GM21381 (cell line): Measurements from ENCODE around the gene SOX11.

ENCODE experiments used
- ATAC-seq: cut with Tn5 transposase; IDR thresholded peaks from one replicate; pipeline ENCODE4 v1.9.1; 2021; ENCODE audit warnings: mild to moderate bottlenecking, moderate library complexity; ENCODE audit not compliant: unreplicated experiment

SOX11 gene

DNA sequence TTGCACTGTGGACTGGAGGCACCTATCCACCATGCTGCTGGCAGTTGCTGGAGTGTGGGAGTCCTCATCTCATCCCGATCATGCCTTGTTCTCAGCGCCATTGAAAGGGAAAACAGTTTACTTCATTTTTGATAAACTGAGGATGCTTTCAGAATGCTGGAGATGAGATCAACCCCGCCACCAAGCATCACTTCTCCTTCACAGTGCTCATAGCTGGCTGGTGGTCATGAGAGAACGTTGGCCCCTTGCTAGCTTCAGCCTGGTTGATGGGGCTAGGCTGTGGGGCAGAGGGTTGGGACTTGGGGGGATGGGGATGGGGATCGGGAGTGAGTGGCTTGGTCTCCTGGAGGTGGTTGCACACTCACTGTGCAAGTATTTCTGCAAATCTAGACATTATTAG, 30.1 kb downstream of the SOX11 start:
- ATAC-seq: no peak

DNA sequence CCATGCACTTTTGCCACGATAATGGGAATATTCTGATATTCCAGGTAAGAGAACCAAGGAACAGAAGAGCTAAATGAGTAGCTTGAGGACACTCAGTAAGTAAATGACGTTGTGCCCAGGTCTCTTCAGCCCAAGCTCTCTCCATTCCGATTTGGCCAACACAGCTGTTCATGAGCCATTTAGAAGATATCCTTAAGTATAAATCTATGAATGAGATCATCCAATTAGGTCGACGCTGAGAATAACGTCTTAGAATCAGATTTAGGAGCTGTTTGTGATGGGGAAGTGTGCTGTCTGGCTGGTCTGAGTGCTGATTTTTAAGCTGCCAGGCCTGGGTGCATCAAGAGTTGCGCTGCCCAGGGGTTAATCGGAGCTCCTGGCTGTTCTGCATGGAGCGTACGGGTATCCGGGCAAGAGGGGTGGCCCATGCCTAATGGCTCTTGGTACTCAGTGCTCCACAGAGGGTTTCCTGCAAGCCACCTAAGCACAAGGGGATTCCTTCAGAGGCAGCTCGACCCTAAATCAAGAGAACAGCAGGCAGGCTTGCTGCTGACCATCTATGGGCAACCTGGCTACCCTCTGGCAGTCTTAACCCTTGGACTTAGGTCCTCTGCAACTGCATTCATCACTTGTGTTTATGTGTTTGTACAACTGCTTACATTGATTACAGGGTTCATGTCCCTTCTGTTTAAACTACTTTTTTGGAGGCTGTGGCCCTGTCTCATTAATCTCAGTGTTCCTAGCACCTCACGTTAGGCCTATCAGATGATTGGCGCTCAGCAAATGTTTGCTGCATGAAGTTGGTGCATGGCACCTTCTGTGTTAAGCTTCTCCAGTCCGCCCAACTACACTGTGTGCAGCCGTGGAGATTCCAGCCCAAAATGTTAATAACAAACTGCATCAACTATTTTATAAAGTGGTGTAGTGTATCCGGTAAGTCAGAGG, 31.9 kb downstream of the SOX11 start:
- ATAC-seq: no peak

DNA sequence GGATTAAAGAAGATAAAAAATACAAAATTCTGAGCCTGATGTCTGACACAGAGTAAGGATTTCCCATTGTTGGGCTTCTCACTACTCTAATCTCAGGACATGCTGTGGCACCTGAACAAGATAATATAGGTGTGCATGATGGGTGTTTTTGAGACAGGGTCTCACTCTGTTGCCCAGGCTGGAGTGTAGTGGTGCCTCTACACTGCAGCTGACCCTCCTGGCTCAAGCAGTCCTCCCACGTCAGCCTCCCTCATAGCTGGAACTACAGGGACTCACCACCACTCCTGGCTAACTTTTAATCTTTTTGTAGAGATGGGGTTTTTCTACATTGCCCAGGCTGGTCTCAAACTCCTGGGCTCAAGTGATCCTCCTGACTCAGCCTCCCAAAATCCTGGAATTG, 32.9 kb downstream of the SOX11 start:
- no peak for ATAC-seq

- ATAC-seq: no peak
Measured at GRCh38 chr2:5725794-5726463, 33.7 kb downstream of the SOX11 start.

- no peak for ATAC-seq
Measured at GRCh38 chr2:5727235-5727634, 35.1 kb downstream of the SOX11 start.

DNA sequence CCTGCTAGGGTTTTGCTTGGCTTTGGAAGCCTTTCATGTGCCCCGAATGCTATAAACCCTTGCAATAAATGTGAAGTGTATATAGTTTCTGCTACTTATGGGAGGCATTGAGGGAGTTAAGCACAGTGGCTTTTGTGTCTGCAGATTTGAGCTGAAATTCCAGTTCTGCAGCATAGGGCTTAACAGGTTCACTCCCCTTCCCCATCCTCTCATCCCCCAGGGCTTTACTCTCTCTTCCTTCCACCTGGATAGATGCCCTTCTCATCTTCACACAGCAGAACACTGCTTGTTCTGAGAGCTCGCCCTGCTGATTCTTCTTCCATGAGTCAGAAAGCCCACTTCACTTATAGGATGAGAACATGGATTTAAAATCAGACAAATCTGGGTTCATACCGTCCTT, 37.2 kb downstream of the SOX11 start:
- no peak for ATAC-seq

GRCh38 chr2:5730386-5730785, 38.2 kb downstream of the SOX11 start:
- ATAC-seq: no peak

DNA sequence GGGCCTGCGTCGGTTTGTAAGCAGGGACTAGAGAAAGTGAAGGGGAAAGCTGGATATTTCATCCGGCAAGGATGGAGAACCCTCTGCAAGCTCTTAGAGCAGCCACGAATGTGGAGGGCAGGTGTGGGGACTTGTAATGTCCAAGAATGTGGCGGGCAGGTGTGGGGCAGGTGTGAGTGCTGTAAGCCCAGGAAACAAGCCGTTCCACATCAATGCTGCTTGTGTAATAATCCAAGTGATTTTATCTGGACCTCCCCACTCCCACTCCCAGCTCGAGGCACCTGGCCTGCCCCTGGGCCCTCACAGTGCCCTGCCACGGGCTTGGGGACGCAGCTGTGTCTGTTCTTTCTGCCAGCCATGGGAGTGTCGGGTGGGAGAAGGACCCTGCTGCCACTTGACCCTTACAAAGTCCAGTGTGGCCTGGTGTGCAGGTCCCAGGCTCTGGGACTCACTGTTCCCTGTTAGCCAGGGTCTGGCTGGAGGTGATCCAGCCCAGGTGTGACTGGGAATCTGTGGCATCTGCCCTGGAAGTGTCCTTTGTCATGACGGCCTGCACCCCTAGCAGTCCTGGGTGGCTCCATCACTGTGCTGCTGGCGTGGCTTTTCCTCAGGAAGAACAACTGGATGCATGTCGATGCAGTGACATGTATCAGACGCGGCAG, 42.8 kb downstream of the SOX11 start:
- no peak for ATAC-seq

- ATAC-seq: no peak
Measured at GRCh38 chr2:5735521-5735861, 43.3 kb downstream of the SOX11 start.

GRCh38 chr2:5736050-5736449, 43.9 kb downstream of the SOX11 start:
- no peak for ATAC-seq

GRCh38 chr2:5736886-5737285, 44.7 kb downstream of the SOX11 start:
- ATAC-seq: no peak

- no peak for ATAC-seq
Measured at GRCh38 chr2:5740053-5740452, 47.9 kb downstream of the SOX11 start.

GRCh38 chr2:5740817-5741216, 48.6 kb downstream of the SOX11 start:
- no peak for ATAC-seq

DNA sequence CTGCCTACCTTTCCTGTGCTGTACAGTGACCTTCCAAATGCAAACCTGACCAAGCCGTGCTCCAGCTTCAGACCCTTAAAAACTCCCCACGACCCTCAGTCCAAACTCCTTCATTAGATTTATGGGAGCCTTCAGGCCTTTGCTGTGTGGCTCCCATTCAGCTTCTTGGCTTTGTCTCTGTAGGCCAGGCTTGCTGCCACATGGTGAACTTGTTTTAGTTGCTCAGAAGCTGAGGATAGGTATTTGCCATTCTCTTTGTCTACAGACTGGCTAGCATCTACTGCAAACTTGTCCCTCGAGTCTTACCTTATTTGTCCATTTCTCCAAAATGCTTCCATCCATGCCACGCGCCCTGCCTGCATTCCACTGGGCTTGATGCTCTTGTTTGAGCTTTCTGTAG, 49.1 kb downstream of the SOX11 start:
- no peak for ATAC-seq

- ATAC-seq: no peak
Measured at GRCh38 chr2:5742126-5742525, 49.9 kb downstream of the SOX11 start.

DNA sequence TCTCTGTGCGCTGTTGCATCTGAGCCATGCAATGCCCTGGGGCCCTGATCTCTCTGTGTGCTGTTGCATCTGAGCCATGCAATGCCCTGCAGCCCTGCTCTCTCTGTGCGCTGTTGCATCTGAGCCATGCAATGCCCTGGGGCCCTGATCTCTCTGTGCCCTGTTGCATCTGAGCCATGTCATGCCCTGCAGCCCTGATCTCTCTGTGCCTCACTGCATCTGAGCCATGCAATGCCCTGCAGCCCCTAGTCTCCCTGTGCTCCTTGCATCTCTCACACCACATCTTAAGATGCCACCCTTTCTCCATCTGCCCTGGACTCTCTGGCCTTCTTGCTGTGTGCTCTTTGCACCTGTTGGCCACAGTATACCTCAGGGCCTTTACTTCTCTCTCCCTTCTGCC, 56.2 kb downstream of the SOX11 start:
- no peak for ATAC-seq

- no peak for ATAC-seq
Measured at GRCh38 chr2:5748946-5749345, 56.8 kb downstream of the SOX11 start.

DNA sequence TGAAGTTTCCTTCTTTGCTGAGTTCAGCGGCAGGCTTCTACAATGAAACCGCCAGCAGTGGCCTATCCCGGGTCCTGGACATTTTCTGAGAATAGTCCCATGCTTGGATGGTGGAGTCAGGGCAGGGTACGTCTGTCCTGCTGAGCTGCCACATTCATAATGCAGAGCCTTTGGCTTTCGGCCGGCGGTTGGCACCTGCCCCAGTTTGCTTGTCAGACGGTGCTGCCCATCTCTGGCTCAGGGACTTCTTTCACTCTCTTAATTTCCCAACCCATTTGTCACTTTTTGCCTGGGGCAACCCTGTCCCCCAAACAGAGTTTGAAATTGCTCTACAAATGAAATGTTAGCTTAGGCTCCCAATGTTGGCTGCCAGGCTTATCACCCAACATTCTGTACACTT, 57.2 kb downstream of the SOX11 start:
- ATAC-seq: no peak
